ENCODE data around the gene DLG1. TPM values are rescaled to one million over a fixed set of nuclear protein-coding genes. Genes with fewer than 3 reads are reported as not detected.

The DLG1 gene
- polyA plus RNA-seq, 5 donors = 58.6 to 102 (median 91.3) TPM

- no peak for DNase-seq
Measured at GRCh38 chr3:197253238-197253947, 45.0 kb downstream of the DLG1 start.

GRCh38 chr3:197249542-197249941, 48.9 kb downstream of the DLG1 start:
- DNase-seq = no peak

- no peak for DNase-seq
Measured at GRCh38 chr3:197248341-197248740, 50.1 kb downstream of the DLG1 start.

GRCh38 chr3:197244751-197245150, 53.7 kb downstream of the DLG1 start:
- no peak for DNase-seq

- no peak for DNase-seq
Measured at GRCh38 chr3:197242784-197243432, 55.5 kb downstream of the DLG1 start.

GRCh38 chr3:197241173-197241572, 57.2 kb downstream of the DLG1 start:
- no peak for DNase-seq

GRCh38 chr3:197239857-197240256, 58.6 kb downstream of the DLG1 start:
- DNase-seq = no peak

- DNase-seq = no peak
Measured at GRCh38 chr3:197238842-197239241, 59.6 kb downstream of the DLG1 start.

- no peak for DNase-seq
Measured at GRCh38 chr3:197237897-197238296, 60.5 kb downstream of the DLG1 start.

- no peak for DNase-seq
Measured at GRCh38 chr3:197236362-197236761, 62.0 kb downstream of the DLG1 start.

GRCh38 chr3:197234947-197235914, 63.2 kb downstream of the DLG1 start:
- no peak for DNase-seq

GRCh38 chr3:197231321-197231720, 67.1 kb downstream of the DLG1 start:
- DNase-seq = no peak

- no peak for DNase-seq
Measured at GRCh38 chr3:197229836-197230235, 68.6 kb downstream of the DLG1 start.

GRCh38 chr3:197229178-197229577, 69.2 kb downstream of the DLG1 start:
- no peak for DNase-seq

- no peak for DNase-seq
Measured at GRCh38 chr3:197227780-197228574, 70.4 kb downstream of the DLG1 start.

- no peak for DNase-seq
Measured at GRCh38 chr3:197226179-197226578, 72.2 kb downstream of the DLG1 start.

- no peak for DNase-seq
Measured at GRCh38 chr3:197225579-197225978, 72.8 kb downstream of the DLG1 start.

GRCh38 chr3:197224034-197224444, 74.4 kb downstream of the DLG1 start:
- peak; percentile 14 to 29 for DNase-seq

- DNase-seq = peak; percentile 19 to 42
Measured at GRCh38 chr3:197222937-197223370, 75.5 kb downstream of the DLG1 start.

- DNase-seq = no peak
Measured at GRCh38 chr3:197219619-197220018, 78.8 kb downstream of the DLG1 start.

GRCh38 chr3:197218210-197218609, 80.2 kb downstream of the DLG1 start:
- no peak for DNase-seq

Data from right lung (tissue), 5 donors.